ENCODE data around the gene TMEM59.

DNA sequence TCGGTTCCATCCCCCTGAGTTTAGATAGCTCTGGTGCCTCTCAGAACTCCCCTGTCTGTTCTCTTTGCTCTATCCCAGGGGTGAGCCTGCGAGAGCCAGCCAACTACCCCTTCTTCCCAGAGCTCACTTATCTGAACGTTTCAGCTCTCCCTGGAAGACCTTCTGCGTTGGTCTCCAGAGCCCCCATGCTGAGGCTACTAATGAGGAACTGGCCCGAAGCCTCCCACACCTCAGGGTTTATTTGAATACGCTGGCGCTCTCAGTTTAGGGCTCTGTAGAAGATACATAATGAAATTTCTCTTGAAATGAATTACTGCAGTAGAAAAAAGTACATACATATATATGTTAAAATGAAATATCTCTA, 43.9 kb upstream of the TMEM59 start:
- no peak for TF ChIP-seq RAD21 (IDR thresholded peaks at IDR 0.05 in 1 of 2, conservative IDR thresholded peaks at IDR 0.05 in 1 of 2; ENCODE audit: low read depth in 2 of 2, low read length in 2 of 2)
- TF ChIP-seq, protein P1, sequence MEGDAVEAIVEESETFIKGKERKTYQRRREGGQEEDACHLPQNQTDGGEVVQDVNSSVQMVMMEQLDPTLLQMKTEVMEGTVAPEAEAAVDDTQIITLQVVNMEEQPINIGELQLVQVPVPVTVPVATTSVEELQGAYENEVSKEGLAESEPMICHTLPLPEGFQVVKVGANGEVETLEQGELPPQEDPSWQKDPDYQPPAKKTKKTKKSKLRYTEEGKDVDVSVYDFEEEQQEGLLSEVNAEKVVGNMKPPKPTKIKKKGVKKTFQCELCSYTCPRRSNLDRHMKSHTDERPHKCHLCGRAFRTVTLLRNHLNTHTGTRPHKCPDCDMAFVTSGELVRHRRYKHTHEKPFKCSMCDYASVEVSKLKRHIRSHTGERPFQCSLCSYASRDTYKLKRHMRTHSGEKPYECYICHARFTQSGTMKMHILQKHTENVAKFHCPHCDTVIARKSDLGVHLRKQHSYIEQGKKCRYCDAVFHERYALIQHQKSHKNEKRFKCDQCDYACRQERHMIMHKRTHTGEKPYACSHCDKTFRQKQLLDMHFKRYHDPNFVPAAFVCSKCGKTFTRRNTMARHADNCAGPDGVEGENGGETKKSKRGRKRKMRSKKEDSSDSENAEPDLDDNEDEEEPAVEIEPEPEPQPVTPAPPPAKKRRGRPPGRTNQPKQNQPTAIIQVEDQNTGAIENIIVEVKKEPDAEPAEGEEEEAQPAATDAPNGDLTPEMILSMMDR (IDR thresholded peaks at IDR 0.05; ENCODE audit: control extremely low read depth in 1 of 3, insufficient read depth in 1 of 3, low read depth in 1 of 3, low read length in 3 of 3), result no peak
- no peak for TF ChIP-seq BRCA1 (IDR thresholded peaks at IDR 0.05; ENCODE audit: low read depth, low read length)
- TF ChIP-seq EP300 (IDR thresholded peaks at IDR 0.05; ENCODE audit: borderline replicate concordance in 1 of 2, low read depth in 2 of 2, low read length in 2 of 2), result no peak
- TF ChIP-seq TBP (IDR thresholded peaks at IDR 0.05; ENCODE audit: low read depth, low read length), result no peak
- no peak for TF ChIP-seq TCF12 (IDR thresholded peaks at IDR 0.05; ENCODE audit: low read depth, low read length)
- TF ChIP-seq EGR1 (IDR thresholded peaks at IDR 0.05; ENCODE audit: borderline replicate concordance, low read depth, low read length), result no peak
